IMR-90 (cell line): ENCODE measurements around the gene C1QTNF1. TPM values are rescaled to one million over a fixed set of nuclear protein-coding genes. Genes with fewer than 3 reads are reported as not detected.

ENCODE experiments used
- ATAC-seq: fragments of 200-7000 bp; cut with Tn5 transposase; 2 replicates; pipeline ENCODE4 v1.9.1; 2020; ENCODE audit warnings: low read depth, mild to moderate bottlenecking, moderate library complexity
- BruUV-seq: library from RNA; stranded (reverse); fragments of 400-500 nt; replicated peaks from 2 replicates; lab custom pipeline; 2021; lab: Mats Ljungman, UMichigan
- CTCF ChIA-PET: fragments of 300-600 bp; formaldehyde crosslinking; extraction: SDS; loops from one replicate; lab custom pipeline; 2021; ENCODE audit warnings: antibody characterized with exemption; lab: Yijun Ruan, JAX
- POLR2A ChIA-PET: fragments of 300-600 bp; sonication (Branson Sonifier 250); formaldehyde crosslinking; loops from one replicate; lab custom pipeline; 2022; ENCODE audit warnings: antibody characterized with exemption; ENCODE audit not compliant: unreplicated experiment; lab: Charles Lee
- DNase-seq: peaks from one replicate; pipeline ENCODE4 v3.0.0; 2013
- H2AFZ ChIP-seq: replicated peaks from 2 replicates; pipeline ENCODE3; 2013; ENCODE audit warnings: low read length, mild to moderate bottlenecking; ENCODE audit not compliant: poor library complexity
- H2AK5ac ChIP-seq: 2 replicates; pipeline ENCODE4 v1.6.1; 2013; ENCODE audit warnings: low read depth, low read length, inconsistent platforms
- H2AK9ac ChIP-seq: replicated peaks from 2 replicates; pipeline ENCODE3; 2013; ENCODE audit warnings: mild to moderate bottlenecking, low read depth, low read length, moderate library complexity; ENCODE audit not compliant: poor library complexity
- H2BK120ac ChIP-seq: 2 replicates; pipeline ENCODE4 v1.6.1; 2013; ENCODE audit warnings: low read depth, low read length, inconsistent platforms
- H2BK15ac ChIP-seq: 3 replicates; pipeline ENCODE4 v1.6.1; 2013; ENCODE audit warnings: low read depth, low read length, inconsistent platforms
- H2BK20ac ChIP-seq: 2 replicates; pipeline ENCODE4 v1.6.1; 2013; ENCODE audit warnings: low read depth, mild to moderate bottlenecking, inconsistent platforms, low read length, moderate library complexity
- H2BK5ac ChIP-seq: 2 replicates; pipeline ENCODE4 v1.6.1; 2013; ENCODE audit warnings: mild to moderate bottlenecking, low read depth, low read length, inconsistent platforms; ENCODE audit not compliant: poor library complexity, severe bottlenecking
- H3K14ac ChIP-seq: replicated peaks from 2 replicates; pipeline ENCODE4 v1.6.1; 2013; ENCODE audit warnings: low read depth, low read length, inconsistent platforms
- H3K18ac ChIP-seq: 2 replicates; pipeline ENCODE4 v1.6.1; 2013; ENCODE audit warnings: low read depth, low read length, control low read depth
- H3K23ac ChIP-seq: 2 replicates; pipeline ENCODE4 v1.6.1; 2013; ENCODE audit warnings: low read depth, low read length, inconsistent platforms
- H3K27ac ChIP-seq: 2 replicates; pipeline ENCODE4 v1.5.1; 2013; ENCODE audit warnings: mild to moderate bottlenecking, control low read depth, low read length; ENCODE audit not compliant: insufficient read depth
- H3K27me3 ChIP-seq: 2 replicates; pipeline ENCODE4 v1.6.1; 2013; ENCODE audit warnings: low read length; ENCODE audit not compliant: control insufficient read depth, insufficient read depth
- H3K36me3 ChIP-seq: 2 replicates; pipeline ENCODE4 v1.6.1; 2013; ENCODE audit warnings: low read length, mixed read lengths; ENCODE audit not compliant: control insufficient read depth, insufficient read depth
- H3K4ac ChIP-seq: 2 replicates; pipeline ENCODE4 v1.6.1; 2013; ENCODE audit warnings: low read depth, low read length, inconsistent platforms
- H3K4me1 ChIP-seq: 2 replicates; pipeline ENCODE4 v1.6.1; 2013; ENCODE audit warnings: low read length, mixed read lengths; ENCODE audit not compliant: control insufficient read depth, insufficient read depth
- H3K4me2 ChIP-seq: 2 replicates; pipeline ENCODE4 v1.6.1; 2013; ENCODE audit warnings: low read depth, mild to moderate bottlenecking, control low read depth, low read length, moderate library complexity
- H3K4me3 ChIP-seq: 2 replicates; pipeline ENCODE4 v1.5.1; 2013; ENCODE audit warnings: low read depth, mild to moderate bottlenecking, control low read depth, low read length, moderate library complexity; ENCODE audit not compliant: insufficient read depth
- H3K56ac ChIP-seq: 2 replicates; pipeline ENCODE4 v1.6.1; 2013; ENCODE audit warnings: low read length, inconsistent platforms; ENCODE audit not compliant: insufficient read depth; ENCODE audit errors: extremely low read depth
- H3K79me1 ChIP-seq, 2 experiments: 2 replicates each; pipeline ENCODE4 v1.6.1; 2013; ENCODE audit warnings: low read length in 2 of 2, inconsistent platforms in 1 of 2, low read depth in 1 of 2
- H3K9ac ChIP-seq: 2 replicates; pipeline ENCODE4 v1.6.1; 2013; ENCODE audit warnings: low read depth, low read length, control low read depth
- H3K9me1 ChIP-seq: 2 replicates; pipeline ENCODE4 v1.6.1; 2013; ENCODE audit warnings: low read length, inconsistent platforms; ENCODE audit not compliant: insufficient read depth
- H3K9me3 ChIP-seq: 2 replicates; pipeline ENCODE4 v1.6.1; 2013; ENCODE audit warnings: low read length; ENCODE audit not compliant: control insufficient read depth, insufficient read depth
- H4K20me1 ChIP-seq: 2 replicates; pipeline ENCODE4 v1.6.1; 2013; ENCODE audit warnings: low read length, inconsistent platforms; ENCODE audit not compliant: insufficient read depth
- H4K5ac ChIP-seq: 2 replicates; pipeline ENCODE4 v1.6.1; 2013; ENCODE audit warnings: mild to moderate bottlenecking, low read depth, low read length, control low read depth
- H4K8ac ChIP-seq, 2 experiments: 2 replicates each; pipeline ENCODE4 v1.6.1; 2013; ENCODE audit warnings: low read depth in 2 of 2, low read length in 2 of 2, control low read depth in 1 of 2, inconsistent platforms in 1 of 2
- H4K91ac ChIP-seq: 2 replicates; pipeline ENCODE4 v1.6.1; 2013; ENCODE audit warnings: low read depth, low read length, inconsistent platforms; ENCODE audit not compliant: insufficient read depth
- BHLHE40 ChIP-seq: fragments of 150-350 bp; IDR thresholded peaks from 2 replicates; pipeline ENCODE4 v1.6.1; 2016; ENCODE audit warnings: mild to moderate bottlenecking, low read depth, low read length
- CEBPB ChIP-seq: IDR thresholded peaks from 2 replicates; pipeline ENCODE4 v1.6.1; 2012; ENCODE audit warnings: low read depth, low read length, improper control_type of control experiment
- CHD1 ChIP-seq: IDR thresholded peaks from 2 replicates; pipeline ENCODE4 v1.6.1; 2012; ENCODE audit warnings: low read depth, low read length, improper control_type of control experiment
- FOS ChIP-seq: fragments of 150-350 bp; IDR thresholded peaks from 2 replicates; pipeline ENCODE4 v1.6.1; 2016; ENCODE audit warnings: low read depth, low read length
- MAFK ChIP-seq: IDR thresholded peaks from 2 replicates; pipeline ENCODE4 v1.6.1; 2012; ENCODE audit warnings: low read depth, low read length, improper control_type of control experiment
- MAZ ChIP-seq: IDR thresholded peaks from 2 replicates; pipeline ENCODE4 v1.6.1; 2012; ENCODE audit warnings: low read depth, mild to moderate bottlenecking, low read length, improper control_type of control experiment, moderate library complexity, borderline replicate concordance
- MXI1 ChIP-seq: IDR thresholded peaks from 2 replicates; pipeline ENCODE4 v1.6.1; 2012; ENCODE audit warnings: low read depth, mild to moderate bottlenecking, low read length, moderate library complexity, borderline replicate concordance
- NFE2L2 ChIP-seq: fragments of 150-350 bp; IDR thresholded peaks from 2 replicates; pipeline ENCODE4 v1.6.1; 2016; ENCODE audit warnings: low read depth, mild to moderate bottlenecking, low read length
- POLR2A ChIP-seq: IDR thresholded peaks from 2 replicates; pipeline ENCODE4 v1.6.1; 2012; ENCODE audit warnings: mild to moderate bottlenecking, low read depth, low read length
- RAD21 ChIP-seq: IDR thresholded peaks from 2 replicates; pipeline ENCODE4 v1.6.1; 2012; ENCODE audit warnings: low read length, improper control_type of control experiment
- RCOR1 ChIP-seq: IDR thresholded peaks from 2 replicates; pipeline ENCODE4 v1.6.1; 2012; ENCODE audit warnings: mild to moderate bottlenecking, low read length, improper control_type of control experiment; ENCODE audit not compliant: insufficient replicate concordance
- RFX5 ChIP-seq: IDR thresholded peaks from 2 replicates; pipeline ENCODE4 v1.8.0; 2012; ENCODE audit warnings: low read depth, mild to moderate bottlenecking, low read length, moderate library complexity
- SMC3 ChIP-seq: fragments of 150-350 bp; IDR thresholded peaks from 2 replicates; pipeline ENCODE4 v1.6.1; 2016; ENCODE audit warnings: low read depth, mild to moderate bottlenecking, antibody characterized with exemption, low read length, moderate library complexity
- USF2 ChIP-seq: fragments of 150-350 bp; IDR thresholded peaks from 2 replicates; pipeline ENCODE4 v1.6.1; 2017; ENCODE audit warnings: mild to moderate bottlenecking, antibody characterized with exemption, low read length, low read depth
- WGBS, 2 experiments: methylation state at CpG; one replicate each; pipeline versions ENCODE4 v1.1.5 to v1.1.7; 2013; ENCODE audit warnings: missing lambda C conversion rate in 2 of 2; ENCODE audit not compliant: insufficient read length in 1 of 2; ENCODE audit errors: extremely low coverage in 2 of 2; 5-methylcytosine and 5-hydroxymethylcytosine counted together
- dilution Hi-C: fragments of 300-500 bp; cut with HindIII; formaldehyde crosslinking; loops from one replicate; pipeline ENCODE4 v1.14.3; 2018; ENCODE audit warnings: low sequenced_read_pairs; ENCODE audit not compliant: unreplicated experiment
- in situ Hi-C: fragments of 300-500 bp; cut with MboI; formaldehyde crosslinking; loops from 3 replicates; pipeline ENCODE4 v1.14.3; 2019; ENCODE audit warnings: low sequenced_read_pairs, inconsistent platforms, mixed read lengths
- intact Hi-C: fragments of 100-400 bp; cut with micrococcal nuclease; formaldehyde crosslinking; loops from 2 replicates; pipeline ENCODE4 v1.10.0; 2022
- polyA plus RNA-seq, 3 experiments: library from polyadenylated mRNA; depleted of rRNA; stranded (reverse); fragments of >200 nt; gene quantifications; 2 replicates each; pipeline ENCODE4 v1.2.3, GENCODE V29; 2012; ENCODE audit warnings: low replicate concordance in 1 of 3
- total RNA-seq: library from RNA; depleted of rRNA; stranded (reverse); fragments of >200 nt; gene quantifications from 2 replicates; pipeline ENCODE4 v1.2.3, GENCODE V29; 2012
- TF ChIP-seq, protein P1 (sequence below): fragments of 150-350 bp; IDR thresholded peaks from 2 replicates; pipeline ENCODE4 v1.6.1; 2016; ENCODE audit warnings: low read depth, mild to moderate bottlenecking, low read length, moderate library complexity, borderline replicate concordance

The C1QTNF1 gene
- total and polyA plus RNA-seq, 2 of the 4 experiments (the other 2 are of a cell fraction) = 3.4 to 8.4 TPM

GRCh38 chr17:79057737-79058385 is 33.9 kb downstream of the C1QTNF1 start (continued):
- TF ChIP-seq MAFK (no peak), MAZ (no peak), NFE2L2 (no peak)

GRCh38 chr17:79062691-79063090 is 38.7 kb downstream of the C1QTNF1 start:
- no peak for DNase-seq
- TF ChIP-seq FOS = no peak
- TF ChIP-seq CEBPB = no peak
- TF ChIP-seq RAD21 = no peak
- no peak for TF ChIP-seq CHD1
- no peak for TF ChIP-seq MXI1
- TF ChIP-seq BHLHE40 = no peak
- no peak for TF ChIP-seq RFX5
- TF ChIP-seq MAZ = no peak
- TF ChIP-seq, protein P1, sequence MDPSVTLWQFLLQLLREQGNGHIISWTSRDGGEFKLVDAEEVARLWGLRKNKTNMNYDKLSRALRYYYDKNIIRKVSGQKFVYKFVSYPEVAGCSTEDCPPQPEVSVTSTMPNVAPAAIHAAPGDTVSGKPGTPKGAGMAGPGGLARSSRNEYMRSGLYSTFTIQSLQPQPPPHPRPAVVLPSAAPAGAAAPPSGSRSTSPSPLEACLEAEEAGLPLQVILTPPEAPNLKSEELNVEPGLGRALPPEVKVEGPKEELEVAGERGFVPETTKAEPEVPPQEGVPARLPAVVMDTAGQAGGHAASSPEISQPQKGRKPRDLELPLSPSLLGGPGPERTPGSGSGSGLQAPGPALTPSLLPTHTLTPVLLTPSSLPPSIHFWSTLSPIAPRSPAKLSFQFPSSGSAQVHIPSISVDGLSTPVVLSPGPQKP = no peak
- TF ChIP-seq POLR2A = no peak
- no peak for TF ChIP-seq USF2
- no peak for TF ChIP-seq MAFK
- TF ChIP-seq SMC3 = no peak
- TF ChIP-seq RCOR1 = no peak
- no peak for TF ChIP-seq NFE2L2

More at GRCh38 chr17:79062691-79063090, 38.7 kb downstream of the C1QTNF1 start:
- Histone ChIP-seq H2AK5ac (no peak overlapping the region), H3K56ac (no peak overlapping the region), H4K91ac (no peak overlapping the region), H3K27me3 (peaks cover 12% of the 10 kb centered on the region), H3K4me1 (no peaks in the 10 kb centered on the region), H3K9ac (no peak overlapping the region), H2BK120ac (no peak overlapping the region), H3K27ac (no peak overlapping the region), H3K9me1 (no peaks in the 10 kb centered on the region), H2AK9ac (no peak overlapping the region), H3K36me3 (no peaks in the 10 kb centered on the region), H4K8ac (no peak overlapping the region), H3K14ac (no peak overlapping the region), H3K9me3 (no peaks in the 10 kb centered on the region), H3K4ac (no peak overlapping the region), H4K20me1 (no peaks in the 10 kb centered on the region), H2BK5ac (no peak overlapping the region), H3K4me3 (no peak overlapping the region), H3K23ac (no peak overlapping the region), H4K5ac (no peak overlapping the region), H2BK20ac (no peak overlapping the region), H2AFZ (no peak overlapping the region), H3K4me2 (no peak overlapping the region), H3K18ac (no peak overlapping the region), H3K79me1 (no peaks in the 10 kb centered on the region), H2BK15ac (no peak overlapping the region)
- POLR2A ChIA-PET = interaction anchor here (0.6 kb wide), 1 partner anchor 12 kb away, joined by 4 read pairs; the partner anchor contains the start of gene ENGASE
- no peak for ATAC-seq
- in situ Hi-C loops = no loop called here
- intact Hi-C loops = no loop called here
- CTCF ChIA-PET = no interaction called here
- no CpG with 5 or more reads among the region's 7 CpGs for WGBS, 2 experiments
- dilution Hi-C loops = no loop called here
- BruUV-seq = no TSS peak
